Measurements from ENCODE around the gene CERS3. TPM values are rescaled to one million over a fixed set of nuclear protein-coding genes. Genes with fewer than 3 reads are reported as not detected.

Gene CERS3
- total and polyA plus RNA-seq, 2 donors (not counting 1 experiment from before 2014, with no cell fraction given): 0.12 to 0.34 TPM

- TF ChIP-seq CTCF (IDR thresholded peaks at IDR 0.05) (peak; percentile 75), EZH2 (IDR thresholded peaks at IDR 0.05; ENCODE audit: borderline replicate concordance, insufficient read depth, low read depth, low read length, poor library complexity, severe bottlenecking) (no peak)
- DNase-seq (peak; percentile 39), ATAC-seq (ENCODE audit: low read depth) (no peak)
- peaks cover 4% of the 10 kb centered on the region for H3K4me1 Mint-ChIP-seq
- H3K27me3 Mint-ChIP-seq: no peaks in the 10 kb centered on the region
- Histone ChIP-seq H3K36me3 (replicated peaks in 1 of 2; ENCODE audit: control extremely low read depth in 1 of 2, control insufficient read depth in 1 of 2, extremely low read depth in 1 of 2, insufficient read depth in 2 of 2, low read length in 1 of 2) (peaks cover 0 to 17% of the 10 kb centered on the region in 2 experiments), H2AFZ (ENCODE audit: insufficient read depth, low read depth, low read length, poor library complexity, severe bottlenecking) (no peak overlapping the region), H3K79me2 (ENCODE audit: control insufficient read depth, insufficient read depth, low read length) (no peaks in the 10 kb centered on the region), H3K27me3 (replicated peaks in 1 of 4; ENCODE audit: control extremely low read depth in 1 of 4, control insufficient read depth in 3 of 4, insufficient read depth in 4 of 4, low read length in 3 of 4) (no peaks in the 10 kb centered on the region), H3K4me3 (ENCODE audit: control extremely low read depth in 1 of 5, extremely low read depth in 1 of 5, insufficient read depth in 1 of 5, low read depth in 2 of 5, low read length in 4 of 5) (no peak overlapping the region), H3K4me1 (ENCODE audit: control insufficient read depth in 2 of 2, insufficient read depth in 2 of 2, low read length in 2 of 2) (no peaks in the 10 kb centered on the region), H3K4me2 (replicated peaks; ENCODE audit: low read depth, low read length, poor library complexity, severe bottlenecking) (no peak overlapping the region), H3K9me3 (ENCODE audit: control extremely low read depth in 1 of 3, control insufficient read depth in 2 of 3, insufficient read depth in 1 of 3, low read length in 2 of 3) (no peaks in the 10 kb centered on the region), H4K20me1 (ENCODE audit: control insufficient read depth, insufficient read depth, low read length, poor library complexity, severe bottlenecking) (no peaks in the 10 kb centered on the region), H3K27ac (ENCODE audit: low read length in 2 of 2) (no peak overlapping the region), H3K9ac (ENCODE audit: low read length) (no peak overlapping the region)
- intact Hi-C loops (cut with micrococcal nuclease): loop anchor here (1.0 to 2.0 kb wide), 3 partner anchors 28 to 644 kb away; no protein-coding TSS in a partner anchor
- no peak overlapping the region for H3K27ac Mint-ChIP-seq
- ChIA-PET POLR2A (no interaction called here), CTCF (interaction anchor here (0.6 to 6.4 kb wide), 17 partner anchors 9 to 1300 kb away, joined by 3 to 73 read pairs (median 4); partner anchors contain the start of genes ADAMTS17, ASB7 and LINS1)
- no CpG with 5 or more reads among the region's 4 CpGs for WGBS (ENCODE audit: insufficient coverage)
- H3K9me3 Mint-ChIP-seq (ENCODE audit: insufficient read depth): no peaks in the 10 kb centered on the region
- no peak overlapping the region for H3K4me3 Mint-ChIP-seq
These were observed 43.7 kb upstream of the CERS3 start for GRCh38 chr15:100572362-100572983.

GRCh38 chr15:100571592-100572167 lies 42.9 kb upstream of the CERS3 start:
- Histone ChIP-seq H4K20me1 (ENCODE audit: control insufficient read depth, insufficient read depth, low read length, poor library complexity, severe bottlenecking) (no peaks in the 10 kb centered on the region), H3K4me1 (ENCODE audit: control insufficient read depth in 2 of 2, insufficient read depth in 2 of 2, low read length in 2 of 2) (no peaks in the 10 kb centered on the region), H3K27ac (ENCODE audit: low read length in 2 of 2) (no peak overlapping the region), H3K36me3 (replicated peaks in 1 of 2; ENCODE audit: control extremely low read depth in 1 of 2, control insufficient read depth in 1 of 2, extremely low read depth in 1 of 2, insufficient read depth in 2 of 2, low read length in 1 of 2) (peaks cover 0 to 17% of the 10 kb centered on the region in 2 experiments), H3K9ac (ENCODE audit: low read length) (no peak overlapping the region), H3K4me3 (ENCODE audit: control extremely low read depth in 1 of 5, extremely low read depth in 1 of 5, insufficient read depth in 1 of 5, low read depth in 2 of 5, low read length in 4 of 5) (no peak overlapping the region), H3K4me2 (replicated peaks; ENCODE audit: low read depth, low read length, poor library complexity, severe bottlenecking) (no peak overlapping the region), H3K9me3 (ENCODE audit: control extremely low read depth in 1 of 3, control insufficient read depth in 2 of 3, insufficient read depth in 1 of 3, low read length in 2 of 3) (no peaks in the 10 kb centered on the region), H3K27me3 (replicated peaks in 1 of 4; ENCODE audit: control extremely low read depth in 1 of 4, control insufficient read depth in 3 of 4, insufficient read depth in 4 of 4, low read length in 3 of 4) (no peaks in the 10 kb centered on the region), H3K79me2 (ENCODE audit: control insufficient read depth, insufficient read depth, low read length) (no peaks in the 10 kb centered on the region), H2AFZ (ENCODE audit: insufficient read depth, low read depth, low read length, poor library complexity, severe bottlenecking) (no peak overlapping the region)
- CTCF ChIA-PET: interaction anchor here (1.1 to 6.4 kb wide), 7 partner anchors 30 to 646 kb away, joined by 3 to 73 read pairs (median 5); partner anchors contain the start of genes ADAMTS17, ASB7 and LINS1
- Mint-ChIP-seq H3K4me1 (peaks cover 2% of the 10 kb centered on the region), H3K27me3 (no peaks in the 10 kb centered on the region), H3K27ac (no peak overlapping the region), H3K4me3 (no peak overlapping the region), H3K9me3 (ENCODE audit: insufficient read depth) (no peaks in the 10 kb centered on the region)
- no peak for ATAC-seq (ENCODE audit: low read depth)
- 96% methylated on average over 4 of the region's 6 CpGs for WGBS (ENCODE audit: insufficient coverage)
- intact Hi-C loops (cut with micrococcal nuclease): loop anchor here (1.0 to 2.0 kb wide), 3 partner anchors 29 to 643 kb away; no protein-coding TSS in a partner anchor
- no peak for DNase-seq
- POLR2A ChIA-PET: no interaction called here
- TF ChIP-seq EZH2 (IDR thresholded peaks at IDR 0.05; ENCODE audit: borderline replicate concordance, insufficient read depth, low read depth, low read length, poor library complexity, severe bottlenecking) (no peak), CTCF (IDR thresholded peaks at IDR 0.05) (no peak)
